Activated CD4-positive, alpha-beta T cell treated with anti-CD3 and anti-CD28 coated beads for 4 hours (primary cell): Measurements from ENCODE around the gene ZNF584.
"Not testable (repeated sequence)": the region's sequence is repeated elsewhere in the genome, so short reads cannot be mapped to it uniquely, and the experiment has no call there.

Source experiments
- DNase-seq, 2 donors: peaks; one replicate each; pipeline ENCODE4 v3.0.0-alpha.2; 2020

Gene ZNF584

GRCh38 chr19:58408152-58409009 lies at the start of gene ZNF584:
Gene ZNF584 (plus strand): TSS chr19:58408649. CDS start chr19:58409148, 499 bp downstream.
- peak; percentile 94 for DNase-seq

GRCh38 chr19:58361900-58362271 lies 46.6 kb upstream of the ZNF584 start:
- DNase-seq: peak; percentile 36 to 39

- peak; percentile 95 to 96 for DNase-seq
Observed at GRCh38 chr19:58362272-58362994, 46.0 kb upstream of the ZNF584 start, which contains the start of gene ZNF497. Gene ZNF497 (minus strand): TSS chr19:58362751. CDS start chr19:58357635, 5,116 bp downstream.

GRCh38 chr19:58364146-58364545 lies 44.3 kb upstream of the ZNF584 start:
- DNase-seq: no peak

- no peak for DNase-seq
Observed at GRCh38 chr19:58366585-58367430, 41.6 kb upstream of the ZNF584 start.

- no peak for DNase-seq
Observed at GRCh38 chr19:58367698-58368454, 40.6 kb upstream of the ZNF584 start.

- no peak for DNase-seq
Observed at GRCh38 chr19:58368561-58369360, 39.7 kb upstream of the ZNF584 start.

- no peak for DNase-seq
Observed at GRCh38 chr19:58372311-58373133, 35.9 kb upstream of the ZNF584 start.

- DNase-seq: no peak
Observed at GRCh38 chr19:58374200-58374599, 34.2 kb upstream of the ZNF584 start.

- DNase-seq: not testable (repeated sequence)
Observed at GRCh38 chr19:58376724-58377123, 31.7 kb upstream of the ZNF584 start.

GRCh38 chr19:58379246-58379645 lies 29.2 kb upstream of the ZNF584 start:
- DNase-seq: no peak

- no peak for DNase-seq
Observed at GRCh38 chr19:58380037-58380661, 28.3 kb upstream of the ZNF584 start.

- DNase-seq: peak; percentile 97 to 99
Observed at GRCh38 chr19:58380662-58381459, 27.6 kb upstream of the ZNF584 start, which contains the start of gene ZNF837. Gene ZNF837 (minus strand): TSS chr19:58381030. CDS start chr19:58369332, 11,698 bp downstream.

- no peak for DNase-seq
Observed at GRCh38 chr19:58381460-58382212, 26.8 kb upstream of the ZNF584 start.

GRCh38 chr19:58382997-58383603 lies 25.3 kb upstream of the ZNF584 start:
- no peak for DNase-seq

GRCh38 chr19:58385313-58385890 lies 23.0 kb upstream of the ZNF584 start:
- DNase-seq: no peak

GRCh38 chr19:58385891-58386575 lies 22.4 kb upstream of the ZNF584 start:
- peak in 1 of 2 donors; percentile 35 for DNase-seq
